ENCODE data around the gene IRGM. TPM values are rescaled to one million over a fixed set of nuclear protein-coding genes. Genes with fewer than 3 reads are reported as not detected.

Gene IRGM
- total RNA-seq, 1 experiment from 2014 or later, result 0.13 TPM

GRCh38 chr5:150862070-150862469, 15.7 kb downstream of the IRGM start:
- no peak for DNase-seq
- no peak overlapping the region for H4K5ac ChIP-seq (ENCODE audit: insufficient read length, low read depth, low read length)
- no peaks in the 10 kb centered on the region for H3K9me3 ChIP-seq (ENCODE audit: control insufficient read depth, low read depth, low read length)
- no CpG with 5 or more reads among the region's 1 CpG for WGBS (ENCODE audit: extremely low coverage, insufficient read length, low lambda C conversion rate)
- H3K27ac ChIP-seq (ENCODE audit: insufficient read length, low read depth, low read length), result no peak overlapping the region
- no peak overlapping the region for H3K4me3 Mint-ChIP-seq
- H2AK5ac ChIP-seq (ENCODE audit: insufficient read length, low read length), result no peak overlapping the region
- no peaks in the 10 kb centered on the region for H3K27me3 ChIP-seq (ENCODE audit: insufficient read depth, low read length)
- H3K14ac ChIP-seq (ENCODE audit: insufficient read depth, low read length), result no peak overlapping the region
- H3K23me2 ChIP-seq (ENCODE audit: insufficient read length, low read depth, low read length, poor library complexity, severe bottlenecking), result no peaks in the 10 kb centered on the region
- H3K27me3 Mint-ChIP-seq (ENCODE audit: low read depth), result peaks cover 4% of the 10 kb centered on the region
- H3K23ac ChIP-seq (ENCODE audit: insufficient read length, low read depth, low read length), result no peak overlapping the region
- H3K4me2 ChIP-seq (ENCODE audit: insufficient read depth, insufficient read length, low read length), result no peak overlapping the region
- no peak overlapping the region for H3T11ph ChIP-seq (ENCODE audit: low read length)
- no peaks in the 10 kb centered on the region for H3K79me1 ChIP-seq (ENCODE audit: insufficient read depth, low read depth, low read length, poor library complexity, severe bottlenecking)
- no peaks in the 10 kb centered on the region for H3K4me1 ChIP-seq (ENCODE audit: insufficient read depth, low read length)
- no peak overlapping the region for H4K8ac ChIP-seq (replicated peaks; ENCODE audit: insufficient read length, low read depth, low read length)
- no peak for TF ChIP-seq CTCF (conservative IDR thresholded peaks at IDR 0.05)
- no peaks in the 10 kb centered on the region for H3K79me2 ChIP-seq (ENCODE audit: insufficient read depth, low read length)
- no peak overlapping the region for H2BK5ac ChIP-seq (ENCODE audit: insufficient read length, low read length)
- no peak overlapping the region for H4K91ac ChIP-seq (ENCODE audit: insufficient read length, low read depth, low read length)
- no peak overlapping the region for H3K56ac ChIP-seq (ENCODE audit: insufficient read length, low read depth, low read length)
- no peak overlapping the region for H2BK12ac ChIP-seq (ENCODE audit: insufficient read length, low read depth, low read length)
- H3K4ac ChIP-seq (ENCODE audit: low read depth, low read length), result no peak overlapping the region
- H3K9me3 Mint-ChIP-seq, result peaks cover 32 to 46% of the 10 kb centered on the region in 2 experiments
- H3K36me3 Mint-ChIP-seq (ENCODE audit: insufficient read depth in 1 of 3, low read depth in 3 of 3), result 0 out of 7 replicates have a peak, but pooled peaks cover 0 to 4% (median 0%) of the 10 kb centered on the region in 3 experiments
- H2BK120ac ChIP-seq (ENCODE audit: low read depth, low read length, poor library complexity, severe bottlenecking), result no peak overlapping the region
- no peaks in the 10 kb centered on the region for H3K4me1 Mint-ChIP-seq
- H3K18ac ChIP-seq (ENCODE audit: insufficient read length, low read depth, low read length), result no peak overlapping the region
- no peak overlapping the region for H2BK15ac ChIP-seq (ENCODE audit: low read depth, low read length)
- H3K9ac ChIP-seq (ENCODE audit: extremely low read depth, insufficient read length, low read length), result no peak overlapping the region
- H2AFZ ChIP-seq (ENCODE audit: low read length), result no peak overlapping the region
- no peaks in the 10 kb centered on the region for H4K20me1 ChIP-seq (ENCODE audit: control insufficient read depth, insufficient read depth, insufficient read length)
- H2BK20ac ChIP-seq (ENCODE audit: low read depth, low read length, poor library complexity, severe bottlenecking), result no peak overlapping the region
- no peak overlapping the region for H3K27ac Mint-ChIP-seq
